HTERT RPE-1 (cell line): ENCODE measurements around the gene PURA.

Experiments used
- in situ Hi-C: fragments of 300-500 bp; cut with MboI; formaldehyde crosslinking; loops from 4 replicates; pipeline ENCODE4 v1.14.3; 2020; ENCODE audit warnings: low sequenced_read_pairs

The PURA gene

DNA sequence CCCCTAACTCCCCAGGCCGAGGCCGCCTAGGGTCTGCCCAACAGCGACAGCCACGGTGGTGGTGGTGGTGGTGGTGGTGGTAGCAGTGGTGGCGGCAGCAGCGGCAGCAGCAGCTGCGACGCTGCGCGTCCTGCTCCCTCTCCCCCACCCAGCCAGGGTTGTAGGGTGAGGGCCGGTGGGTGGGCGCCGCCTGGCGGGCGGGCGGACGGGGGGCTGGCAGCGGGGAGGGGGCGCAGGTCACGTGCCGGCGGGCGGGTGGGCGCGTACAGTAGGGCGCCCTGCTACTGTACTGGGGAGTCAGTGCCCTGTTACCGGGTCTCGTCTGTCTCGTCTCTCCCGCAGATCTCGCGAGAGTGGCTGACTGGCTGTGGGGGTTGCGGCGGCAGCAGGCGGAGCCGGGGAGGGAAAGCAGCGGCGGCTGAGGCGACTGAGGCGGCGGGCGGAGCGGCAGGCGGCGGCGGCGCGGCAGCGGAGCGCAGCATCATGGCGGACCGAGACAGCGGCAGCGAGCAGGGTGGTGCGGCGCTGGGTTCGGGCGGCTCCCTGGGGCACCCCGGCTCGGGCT lies at the start of gene PURA:
PURA (plus strand) TSS at position 411 of the 565 bp plus-strand sequence; CDS start at position 484, 73 bp downstream.
- in situ Hi-C loops: no loop called here

DNA sequence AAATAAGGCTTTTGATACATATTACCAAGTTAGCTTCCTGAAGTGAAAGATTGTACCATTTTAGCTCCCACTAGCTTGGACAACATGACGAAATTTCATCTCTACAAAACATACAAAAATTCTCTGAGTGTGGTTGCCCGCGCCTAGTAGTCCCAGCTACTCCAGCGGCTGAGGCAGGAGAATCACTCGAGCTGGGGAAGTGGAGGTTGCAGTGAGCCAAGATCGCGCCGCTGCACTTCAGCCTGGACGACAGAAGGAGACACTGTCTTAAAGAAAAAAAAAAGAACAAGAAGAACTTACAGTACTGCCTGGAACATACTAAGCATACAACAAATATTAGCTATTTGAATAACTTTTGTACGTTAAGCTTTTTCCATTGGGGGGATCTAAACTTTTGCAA lies 41.1 kb upstream of the PURA start:
- in situ Hi-C loops: no loop called here

DNA sequence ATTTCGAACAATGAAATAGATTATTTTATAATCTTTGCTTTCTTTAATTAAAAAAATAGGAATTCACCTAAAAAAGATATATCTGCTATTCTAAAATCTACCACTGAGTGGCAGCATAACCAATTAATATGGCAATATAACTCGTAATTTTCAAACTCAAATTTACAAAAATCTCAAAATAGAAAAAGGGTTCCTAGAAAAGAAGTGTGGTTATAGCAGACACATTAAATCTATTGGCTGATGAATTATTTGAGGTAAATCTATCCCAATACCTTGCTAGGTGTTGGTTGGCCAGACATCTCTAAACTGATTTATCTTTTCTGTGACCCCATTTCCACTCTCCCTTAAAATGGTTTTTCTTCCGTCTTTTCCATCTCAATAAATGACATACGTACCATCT lies 40.6 kb upstream of the PURA start:
- in situ Hi-C loops: no loop called here

DNA sequence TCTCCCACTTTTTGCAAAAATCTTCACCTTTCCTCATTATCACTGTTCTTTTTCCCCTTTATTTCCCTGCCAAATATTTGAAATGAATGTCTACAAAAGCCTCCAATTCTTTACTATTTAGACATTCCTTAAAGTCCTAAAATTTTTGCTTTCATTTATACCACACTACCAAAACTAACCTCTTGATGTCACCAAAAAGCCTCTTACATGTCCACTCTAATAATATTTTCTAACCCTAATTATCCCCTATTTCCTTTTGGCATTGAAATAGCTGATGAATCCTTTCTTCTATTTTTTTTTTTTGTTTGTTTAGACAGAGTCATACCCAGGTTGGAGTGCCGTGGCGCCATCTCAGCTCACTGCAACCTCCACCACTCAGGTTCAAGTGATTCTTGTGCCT lies 38.5 kb upstream of the PURA start:
- in situ Hi-C loops: no loop called here

DNA sequence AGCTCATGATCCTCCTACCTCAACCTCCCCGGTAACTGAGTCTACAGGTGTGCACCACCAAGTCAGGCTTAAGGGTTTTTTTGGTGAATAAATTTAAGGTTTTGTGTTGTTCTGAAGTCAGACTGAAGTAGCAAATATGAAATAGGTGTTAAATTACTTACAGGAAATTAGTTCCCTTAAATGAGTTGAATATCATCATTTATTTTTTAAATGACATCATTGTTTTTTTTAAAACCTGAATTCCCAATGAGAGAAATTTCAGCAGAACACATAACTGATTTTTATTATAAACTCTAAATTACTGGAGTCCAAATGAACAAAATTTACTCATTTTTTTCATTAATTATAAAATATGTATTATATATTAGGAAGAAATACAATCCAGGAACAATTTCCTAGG lies 37.8 kb upstream of the PURA start:
- in situ Hi-C loops: no loop called here

DNA sequence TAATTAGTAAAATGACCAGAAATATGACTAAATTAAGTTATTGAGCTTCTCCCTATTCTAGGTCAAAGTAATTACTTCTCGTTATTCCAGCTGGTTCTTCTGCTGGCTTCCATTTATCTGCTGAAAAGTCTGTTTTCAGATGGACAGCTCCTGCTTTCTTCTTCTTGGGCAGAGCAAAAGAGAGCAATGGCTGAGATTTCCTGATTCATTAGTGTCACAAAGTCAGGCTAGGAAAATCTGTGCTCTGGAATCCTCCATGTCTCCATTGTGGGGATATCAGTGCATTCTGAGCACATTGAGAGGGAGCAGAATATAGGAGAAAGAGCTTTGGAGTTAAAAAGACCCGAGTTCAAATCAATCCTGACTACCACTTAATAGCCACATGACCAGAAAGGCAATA lies 37.1 kb upstream of the PURA start:
- in situ Hi-C loops: no loop called here

DNA sequence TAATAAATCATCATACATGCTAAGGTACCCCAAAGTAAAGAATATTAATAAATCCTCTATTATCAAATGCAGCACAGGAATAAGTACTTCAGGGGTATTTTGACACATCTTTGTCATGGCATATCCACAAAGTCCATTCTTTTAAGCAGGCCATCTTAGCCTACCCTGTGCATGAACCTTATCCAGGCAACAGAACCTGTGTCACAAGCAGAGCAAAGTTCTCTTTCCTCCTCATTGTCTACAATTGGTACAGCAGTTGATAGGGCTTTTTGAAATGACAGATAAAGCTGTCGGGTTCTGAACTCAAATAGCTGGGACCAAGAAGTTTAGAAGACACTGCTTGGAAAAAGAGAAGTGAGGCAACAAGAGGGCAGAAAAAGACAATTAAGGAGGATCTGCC lies 30.8 kb upstream of the PURA start:
- in situ Hi-C loops: no loop called here

DNA sequence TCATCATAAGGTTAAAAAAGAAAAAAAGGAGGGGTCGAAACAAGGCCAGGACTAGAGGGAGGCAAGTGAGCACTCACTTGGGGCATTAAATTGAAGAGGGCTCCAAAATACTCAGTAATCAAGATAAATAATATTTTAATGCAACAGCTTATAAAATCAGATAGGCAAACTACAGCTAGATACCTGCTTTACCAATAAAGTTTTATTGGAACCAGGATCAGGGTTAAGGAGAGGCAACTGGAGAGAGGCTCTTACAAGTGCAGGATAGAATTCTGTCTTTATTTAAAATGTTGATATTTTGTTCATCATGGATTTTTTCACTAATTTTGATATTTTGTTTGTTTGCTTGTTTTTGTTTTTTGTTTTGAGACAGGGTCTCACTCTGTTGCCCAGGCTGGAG lies 30.3 kb upstream of the PURA start:
- in situ Hi-C loops: no loop called here

DNA sequence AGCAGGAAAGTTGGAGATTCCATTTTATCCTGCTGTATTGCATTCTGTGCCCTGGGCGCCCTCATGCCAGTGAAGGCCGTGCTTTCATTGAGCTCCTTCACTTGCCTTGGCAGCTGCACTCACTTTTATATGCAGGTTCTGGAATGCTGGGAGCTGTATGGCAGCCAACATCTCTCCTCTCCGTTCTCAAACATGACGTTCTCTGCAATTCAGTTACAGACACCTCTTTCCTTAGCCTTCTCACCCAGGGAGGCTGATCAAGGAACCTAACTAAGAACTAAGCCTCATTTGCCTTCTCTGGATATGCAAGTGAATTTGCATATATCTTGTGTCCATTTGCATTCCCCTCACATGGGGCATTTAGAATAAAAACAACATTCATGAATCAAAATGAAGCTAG lies 29.4 kb upstream of the PURA start:
- in situ Hi-C loops: no loop called here

DNA sequence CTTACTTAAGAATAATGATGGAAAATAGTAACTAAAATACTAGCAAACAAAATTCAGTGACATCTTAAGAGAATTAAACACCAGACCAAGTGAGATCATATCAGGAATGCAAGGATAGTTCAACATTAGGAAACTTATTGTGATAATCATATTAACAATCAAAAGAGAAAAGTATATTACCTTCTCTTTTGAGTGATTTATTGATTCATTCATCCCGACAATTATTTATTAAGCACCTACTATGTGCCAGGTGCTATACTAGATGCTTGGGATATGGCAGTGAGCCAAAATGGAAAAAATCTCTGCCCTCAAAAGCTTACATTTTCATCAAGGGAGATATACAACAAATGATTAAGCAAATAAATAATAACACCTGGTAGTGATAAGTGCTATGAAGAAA lies 23.7 kb upstream of the PURA start:
- in situ Hi-C loops: no loop called here

DNA sequence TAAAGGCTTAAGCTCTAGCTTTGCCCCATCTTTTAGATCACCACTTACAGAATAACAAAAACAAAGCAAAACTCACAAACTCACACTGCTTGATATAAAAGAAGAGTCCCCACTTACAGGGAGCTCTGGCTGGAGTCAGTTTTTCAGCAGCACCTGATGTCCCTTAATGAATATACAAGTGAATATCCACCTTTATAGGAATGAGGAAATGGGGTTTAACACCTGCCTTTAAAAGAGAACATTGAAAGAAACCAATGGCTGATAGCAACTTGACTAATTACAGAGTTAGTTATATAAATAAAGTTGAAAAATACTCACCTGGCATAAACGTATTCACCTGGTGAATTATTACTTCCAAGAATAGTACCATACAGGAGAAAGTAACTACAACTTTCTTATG lies 20.7 kb upstream of the PURA start:
- in situ Hi-C loops: no loop called here

DNA sequence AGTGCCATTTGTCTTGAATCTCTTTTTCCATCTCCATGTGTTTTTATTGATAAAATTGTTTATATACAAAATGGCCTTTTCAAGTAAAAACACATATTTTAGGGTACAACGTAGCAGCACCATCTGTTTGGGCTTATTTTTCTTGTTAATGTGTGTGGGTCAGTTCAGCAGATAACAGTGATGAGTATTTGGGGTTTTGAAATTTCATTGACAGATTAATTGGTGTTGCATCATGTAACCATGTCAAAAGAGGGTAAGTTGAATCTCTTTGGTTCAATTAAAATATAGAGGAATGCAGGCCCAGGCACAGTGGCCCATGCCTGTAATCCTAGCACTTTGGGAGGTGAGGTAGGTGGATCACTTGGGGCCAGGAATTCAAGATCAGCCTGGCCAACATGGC lies 20.0 kb upstream of the PURA start:
- in situ Hi-C loops: no loop called here

DNA sequence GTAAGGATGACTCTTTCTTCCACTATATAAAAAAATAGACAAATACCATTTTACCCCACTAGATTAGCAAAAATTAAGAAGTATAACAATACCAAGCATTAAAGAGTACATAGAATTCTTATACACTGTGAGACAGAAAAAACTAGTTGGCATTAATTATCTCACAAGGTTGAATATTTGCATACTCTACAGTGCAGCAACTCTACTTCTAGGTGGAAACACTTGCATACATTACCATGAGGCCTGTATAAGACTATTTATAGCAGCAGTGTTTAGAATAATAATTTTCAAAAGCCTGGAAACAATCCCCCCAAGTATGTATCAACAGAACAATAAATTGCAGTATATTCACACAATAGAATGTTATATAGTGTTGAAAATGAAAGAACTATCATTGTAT lies 19.0 kb upstream of the PURA start:
- in situ Hi-C loops: no loop called here

DNA sequence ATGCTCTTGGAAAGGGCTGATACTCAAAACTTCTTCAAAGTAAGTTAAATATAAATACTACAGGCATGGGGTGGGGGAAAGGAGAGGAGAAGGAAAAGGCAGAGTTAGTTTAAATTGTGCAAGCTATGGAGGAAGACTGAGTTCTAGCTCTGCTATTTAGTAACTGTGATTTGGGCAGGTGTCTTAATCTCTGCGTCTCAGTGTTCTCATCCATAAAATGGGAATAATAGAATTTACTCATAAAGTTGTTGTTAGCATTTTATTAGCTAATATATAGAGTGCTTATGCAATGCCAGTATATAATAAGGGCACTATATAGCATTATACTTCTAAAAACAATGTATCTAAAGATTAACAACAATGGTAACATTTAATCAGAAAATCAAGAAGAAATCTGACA lies 12.7 kb upstream of the PURA start:
- in situ Hi-C loops: no loop called here

DNA sequence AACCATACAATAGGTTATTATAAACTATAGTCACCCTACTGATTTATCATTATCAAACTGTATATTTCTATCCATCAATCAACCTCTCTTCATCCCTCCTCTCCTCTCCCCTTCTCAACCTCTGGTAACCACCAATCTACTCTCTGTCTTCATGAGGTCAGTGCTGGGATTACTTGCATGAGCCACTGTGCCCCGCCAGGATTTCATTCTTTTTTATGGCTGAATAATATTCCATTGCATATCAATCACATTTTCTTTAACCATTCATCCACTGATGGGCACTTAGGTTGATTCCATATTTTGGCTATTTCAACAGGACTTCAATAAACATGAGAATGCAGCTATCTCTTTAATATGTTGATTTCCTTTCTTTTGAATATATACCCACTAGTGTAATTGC lies 10.8 kb upstream of the PURA start:
- in situ Hi-C loops: no loop called here

DNA sequence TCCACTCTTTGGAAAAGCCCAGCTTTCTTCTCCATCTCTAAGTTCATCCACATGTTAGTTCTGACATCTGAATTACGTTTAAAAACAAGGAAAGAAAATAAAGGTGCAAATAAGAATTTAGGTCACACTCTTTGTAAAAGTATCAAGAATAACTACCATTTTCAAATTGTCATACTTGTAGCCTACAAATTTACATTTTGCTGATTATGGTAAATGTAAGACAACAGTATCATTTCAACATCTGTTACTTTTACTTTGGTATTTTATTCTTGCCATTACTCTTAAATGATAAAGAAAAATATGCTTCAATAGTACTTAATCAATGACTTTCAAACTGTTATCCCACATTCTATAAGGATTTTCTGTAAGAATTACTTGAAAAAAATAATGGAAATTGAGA lies 9.8 kb upstream of the PURA start:
- in situ Hi-C loops: no loop called here

DNA sequence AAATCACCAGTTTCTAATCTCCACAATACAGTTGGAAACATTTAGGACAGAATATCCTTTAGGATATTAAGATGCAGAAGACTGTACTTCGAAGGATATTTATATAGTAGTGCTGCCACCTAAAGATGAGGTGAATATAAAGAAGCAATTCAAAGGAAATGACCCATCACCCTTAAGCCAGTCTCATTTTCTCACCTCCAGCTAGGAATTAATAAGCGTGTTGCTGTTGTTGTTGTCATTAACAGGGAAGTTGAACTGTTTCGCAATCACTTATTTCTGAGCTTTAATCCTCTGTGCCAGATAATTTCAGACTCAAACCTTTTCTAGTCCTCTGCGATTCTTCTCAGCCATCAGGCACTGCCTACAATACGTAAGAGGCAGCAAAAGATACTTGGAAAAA lies 7.8 kb upstream of the PURA start:
- in situ Hi-C loops: no loop called here

DNA sequence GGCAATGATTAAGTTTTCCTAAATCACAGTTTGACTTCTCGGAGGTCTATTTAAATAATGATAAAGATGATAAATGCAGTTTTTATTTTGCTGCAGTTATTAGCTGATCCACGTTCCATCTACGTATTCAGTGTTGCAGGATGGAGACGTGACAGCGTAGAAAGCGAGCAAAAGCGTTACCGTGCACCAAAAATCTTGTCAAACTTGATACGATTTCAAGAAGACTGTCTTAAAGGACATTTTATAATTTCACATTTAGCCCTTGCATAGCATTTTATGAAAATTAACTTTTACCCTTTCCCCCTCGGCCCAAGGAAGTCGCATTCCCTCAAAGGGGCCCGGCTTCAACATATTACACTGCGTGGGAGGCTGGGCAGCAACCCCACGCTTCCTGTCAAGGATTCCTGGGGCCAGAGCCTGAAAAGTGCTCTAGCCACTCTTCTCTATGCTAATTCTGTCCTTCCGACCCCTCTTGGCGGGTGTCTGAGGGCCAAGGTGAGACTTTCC lies 7.1 kb upstream of the PURA start:
- in situ Hi-C loops: no loop called here

DNA sequence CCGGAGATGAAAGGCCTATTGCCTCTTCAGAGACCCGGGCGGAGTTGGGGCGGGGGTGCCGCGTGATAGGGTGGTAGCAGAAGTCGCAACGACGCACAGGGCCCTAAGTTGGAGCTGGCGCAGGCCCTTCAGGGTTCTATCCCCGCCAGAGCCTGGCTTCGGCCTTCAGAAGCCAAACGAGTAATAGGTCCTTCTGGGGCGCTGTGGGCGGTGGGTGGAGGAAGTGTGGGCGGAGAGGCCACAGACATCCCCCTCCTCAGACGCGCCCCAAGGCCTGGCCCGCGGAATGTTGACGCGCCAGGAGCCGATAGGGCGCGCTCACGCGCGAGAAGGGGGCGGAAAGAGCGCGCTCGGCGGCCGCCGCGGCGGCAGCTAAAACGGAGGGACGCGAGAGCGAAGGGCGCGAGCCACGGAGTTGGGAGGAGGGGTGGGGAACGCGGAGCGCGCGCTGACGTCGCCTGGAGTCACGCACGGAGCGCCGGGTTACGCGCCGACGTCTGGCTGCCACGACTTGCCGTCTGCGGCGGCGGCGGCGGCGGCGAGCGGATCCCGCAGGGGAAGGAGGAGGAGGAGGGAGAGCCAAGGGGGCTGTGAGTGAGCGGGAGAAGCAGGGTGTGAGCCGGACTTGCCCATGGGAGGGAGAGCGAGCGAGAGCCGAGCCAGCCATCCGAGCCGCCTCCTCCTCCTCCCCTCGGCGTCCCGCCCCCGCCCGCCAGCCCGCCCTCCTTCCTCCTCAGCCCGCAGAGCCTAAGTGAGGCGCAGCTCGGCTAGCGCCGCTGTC lies 6.4 kb upstream of the PURA start:
- in situ Hi-C loops: no loop called here

DNA sequence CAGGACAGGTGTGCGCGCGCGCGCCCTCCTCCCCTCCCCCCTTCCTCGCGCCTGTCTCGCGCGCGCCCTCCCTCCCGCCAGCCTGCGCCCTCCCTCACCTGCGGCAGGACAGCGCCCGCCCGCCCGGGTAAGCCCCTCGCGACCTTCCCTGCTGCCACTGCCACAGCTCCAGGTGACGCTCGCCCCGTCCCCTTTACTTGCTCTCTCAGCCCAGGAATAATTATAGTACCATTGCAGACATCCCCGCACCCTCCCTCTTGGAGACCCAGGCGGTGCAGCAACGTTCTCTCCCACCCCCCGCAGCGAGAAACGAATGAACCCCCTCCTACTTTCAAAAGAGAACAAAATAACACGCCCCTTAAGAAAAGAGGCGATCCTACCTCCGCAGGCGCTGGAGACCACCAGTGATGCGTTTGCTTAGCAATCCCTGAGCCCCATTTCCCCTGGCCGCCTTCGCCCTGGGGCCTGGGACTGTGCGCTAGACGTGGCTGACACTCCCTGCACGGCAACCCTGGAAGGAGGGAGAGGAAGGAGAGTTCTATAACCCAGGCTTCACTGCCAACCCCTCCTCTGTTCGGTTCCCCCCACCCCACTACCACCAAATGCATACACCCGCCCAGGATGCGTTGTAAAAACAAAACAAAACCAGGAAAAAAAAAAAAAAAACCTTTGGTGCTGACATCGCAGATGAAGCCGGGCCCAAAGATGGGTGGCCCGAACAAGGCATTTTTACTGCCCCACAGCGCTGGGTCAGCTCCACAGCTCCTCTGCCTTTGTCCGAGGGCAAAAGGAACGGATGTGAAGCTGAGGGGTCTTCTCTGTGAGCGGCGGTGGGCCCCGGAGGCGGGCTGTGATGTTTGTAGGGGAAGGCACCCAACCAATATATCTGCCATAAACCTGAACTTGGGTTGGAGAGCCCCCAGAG lies 5.6 kb upstream of the PURA start:
- in situ Hi-C loops: no loop called here

DNA sequence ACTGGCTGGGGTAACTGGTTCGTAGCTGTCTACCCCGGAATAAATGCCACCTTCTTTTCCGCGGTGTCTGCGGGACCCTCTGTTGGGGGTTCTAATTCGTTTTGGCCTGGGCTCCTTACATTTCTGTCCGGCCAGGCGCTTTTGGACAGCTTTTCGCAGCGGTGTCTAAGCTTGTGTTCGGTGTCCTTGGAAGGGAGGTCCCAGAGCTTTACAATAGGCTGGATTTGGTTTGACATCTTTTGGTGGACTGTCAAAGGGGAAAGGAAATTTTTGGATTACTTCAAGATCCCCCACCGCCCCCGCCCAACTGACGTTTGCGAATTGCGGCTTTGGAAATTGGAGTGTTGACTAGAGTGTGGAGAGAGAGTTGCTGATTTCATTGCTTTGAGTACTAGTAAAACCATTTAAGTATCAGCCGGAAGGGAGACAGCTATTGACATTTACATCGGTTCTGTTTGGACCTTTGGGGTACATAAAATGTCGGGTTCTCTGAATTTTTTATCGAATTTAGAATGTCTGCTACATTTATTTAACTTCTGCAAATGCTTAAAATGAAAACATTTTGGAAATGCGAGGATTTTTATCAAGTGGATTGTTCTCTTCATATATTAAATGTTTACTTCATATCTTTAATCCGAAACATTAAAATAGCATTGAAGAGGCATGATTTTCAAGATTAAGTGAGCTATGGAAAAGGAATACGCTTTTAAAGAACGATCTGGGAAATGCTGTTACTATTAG lies 4.7 kb upstream of the PURA start:
- in situ Hi-C loops: no loop called here
